Large intestine (tissue), 3 donors: ENCODE results near the gene APOA4. TPM values are rescaled to one million over a fixed set of nuclear protein-coding genes. Genes with fewer than 3 reads are reported as not detected.
A peak's percentile ranks its signal among the peaks of the same experiment; 100 is the strongest.

ENCODE experiments used
- DNase-seq, 2 donors: peaks; one replicate each; pipeline versions ENCODE4 v3.0.0 to v3.0.0-alpha.2; 2013
- H3K27ac ChIP-seq: one replicate; pipeline ENCODE4 v1.5.1; 2013; ENCODE audit warnings: low read length
- H3K27me3 ChIP-seq: 2 replicates; pipeline ENCODE4 v1.6.1; 2013; ENCODE audit warnings: low read length; ENCODE audit not compliant: control insufficient read depth, insufficient read depth
- H3K36me3 ChIP-seq: 2 replicates; pipeline ENCODE4 v1.6.1; 2013; ENCODE audit warnings: low read length; ENCODE audit not compliant: control insufficient read depth, insufficient read depth
- H3K4me1 ChIP-seq: one replicate; pipeline ENCODE4 v1.6.1; 2013; ENCODE audit warnings: low read length; ENCODE audit not compliant: control insufficient read depth, insufficient read depth
- H3K4me3 ChIP-seq: one replicate; pipeline ENCODE4 v1.5.1; 2013; ENCODE audit warnings: low read length
- H3K9me3 ChIP-seq: one replicate; pipeline ENCODE4 v1.6.1; 2013; ENCODE audit warnings: mild to moderate bottlenecking, low read depth, low read length, moderate library complexity; ENCODE audit not compliant: control insufficient read depth
- WGBS: methylation state at CpG from one replicate; pipeline ENCODE4 v1.1.5; 2013; ENCODE audit warnings: low lambda C conversion rate; ENCODE audit not compliant: insufficient coverage; 5-methylcytosine and 5-hydroxymethylcytosine counted together
- polyA plus RNA-seq: library from polyadenylated mRNA; unstranded; fragments of 120-200 nt; gene quantifications from one replicate; pipeline ENCODE4 v1.2.1, GENCODE V29; 2013

The APOA4 gene
- polyA plus RNA-seq, 1 donor: 4,166 TPM

DNA sequence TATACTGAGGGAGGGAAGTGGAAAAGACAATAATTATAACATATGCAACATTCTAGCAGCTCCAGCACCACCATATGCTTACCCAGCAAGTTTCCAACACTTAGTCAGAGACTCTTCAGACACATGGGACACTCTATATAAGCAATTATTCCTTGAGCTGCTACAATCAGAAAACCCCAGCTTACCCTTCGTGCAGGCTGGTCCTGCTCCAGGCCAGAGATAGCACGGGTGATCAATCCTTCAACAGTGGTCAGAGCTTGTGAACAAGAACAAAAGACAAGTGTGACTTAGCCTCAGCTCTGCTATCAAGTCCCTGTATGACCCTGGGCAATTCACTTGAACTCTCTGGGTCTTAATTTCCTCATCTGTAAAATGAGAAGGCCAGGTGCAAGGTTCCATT is 36.8 kb downstream of the APOA4 start:
- Histone ChIP-seq H3K4me3 (no peak overlapping the region), H3K27ac (no peak overlapping the region), H3K4me1 (peaks cover 20% of the 10 kb centered on the region), H3K27me3 (no peaks in the 10 kb centered on the region), H3K9me3 (no peaks in the 10 kb centered on the region), H3K36me3 (peaks cover 44% of the 10 kb centered on the region)
- no CpG with 5 or more reads among the region's 2 CpGs for WGBS
- DNase-seq: no peak

DNA sequence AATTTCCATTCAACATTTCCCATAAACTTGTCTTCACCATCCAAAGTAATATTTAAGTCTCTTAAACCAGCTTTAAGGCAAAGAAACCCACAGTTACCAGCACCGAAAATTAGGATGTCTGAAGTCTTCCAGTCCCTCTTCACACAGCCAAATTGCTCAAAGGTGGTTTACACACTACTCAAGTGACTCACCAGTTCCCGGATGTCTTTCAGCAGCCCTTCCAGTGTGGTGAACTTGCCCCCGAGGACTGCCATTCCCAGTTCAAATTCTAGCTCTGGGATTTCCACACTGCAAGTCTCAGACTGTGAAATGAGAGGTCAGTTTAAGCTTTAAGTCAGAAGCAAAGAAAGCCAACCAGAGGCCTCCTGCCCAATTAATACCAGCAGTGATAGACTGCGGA is 40.4 kb downstream of the APOA4 start:
- no peaks in the 10 kb centered on the region for H3K9me3 ChIP-seq
- H3K36me3 ChIP-seq: peaks cover 74% of the 10 kb centered on the region
- no peak overlapping the region for H3K27ac ChIP-seq
- DNase-seq: no peak
- no peak overlapping the region for H3K4me3 ChIP-seq
- H3K27me3 ChIP-seq: no peaks in the 10 kb centered on the region
- no CpG with 5 or more reads among the region's 4 CpGs for WGBS
- H3K4me1 ChIP-seq: peaks cover 3% of the 10 kb centered on the region

DNA sequence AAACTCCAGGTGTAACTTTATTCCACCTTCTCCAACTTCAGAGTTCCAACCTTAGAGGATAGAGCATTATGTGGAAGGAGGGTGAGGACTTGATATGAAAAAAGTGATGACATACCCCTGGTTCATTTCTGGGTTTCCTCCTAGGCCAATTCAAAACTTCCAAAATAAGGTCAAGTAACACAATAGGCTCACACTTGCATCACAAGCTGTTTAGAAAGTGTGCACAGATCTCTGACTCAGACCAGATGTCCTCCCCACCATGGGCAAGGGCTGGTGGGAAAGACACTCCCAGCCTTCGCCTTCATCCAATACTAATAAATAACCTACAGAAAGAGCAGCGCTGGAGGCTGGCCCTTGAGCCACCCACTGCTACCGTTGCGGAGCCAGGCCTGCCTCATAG is 44.5 kb downstream of the APOA4 start:
- DNase-seq: no peak
- Histone ChIP-seq H3K4me3 (no peak overlapping the region), H3K4me1 (peaks cover 5% of the 10 kb centered on the region), H3K9me3 (no peaks in the 10 kb centered on the region), H3K36me3 (peaks cover 58% of the 10 kb centered on the region), H3K27ac (no peak overlapping the region), H3K27me3 (no peaks in the 10 kb centered on the region)
- WGBS: no CpG with 5 or more reads among the region's 4 CpGs

DNA sequence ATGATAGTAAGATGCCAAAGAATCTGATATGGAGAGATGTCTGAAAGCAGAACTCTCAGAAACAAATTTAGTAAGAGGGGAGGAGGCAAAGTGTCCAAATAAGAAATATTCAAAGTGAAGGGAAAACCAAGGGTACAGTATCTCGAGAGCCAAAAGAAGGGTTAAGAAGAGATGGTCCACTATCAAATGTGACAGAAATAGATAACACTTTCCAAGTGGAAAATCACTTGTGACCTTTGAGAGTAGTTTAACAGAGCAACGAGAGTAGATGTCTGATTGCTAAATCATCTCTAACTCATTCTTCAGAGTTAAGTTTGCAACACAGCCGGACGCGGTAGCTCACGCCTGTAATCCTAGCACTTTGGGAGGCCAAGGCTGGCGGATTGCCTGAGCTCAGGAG is 46.0 kb downstream of the APOA4 start:
- Histone ChIP-seq H3K36me3 (peaks cover 46% of the 10 kb centered on the region), H3K27ac (peak overlapping the region; percentile 41), H3K4me1 (peaks cover 5% of the 10 kb centered on the region), H3K4me3 (no peak overlapping the region), H3K9me3 (no peaks in the 10 kb centered on the region), H3K27me3 (no peaks in the 10 kb centered on the region)
- DNase-seq: no peak
- no CpG with 5 or more reads among the region's 7 CpGs for WGBS

DNA sequence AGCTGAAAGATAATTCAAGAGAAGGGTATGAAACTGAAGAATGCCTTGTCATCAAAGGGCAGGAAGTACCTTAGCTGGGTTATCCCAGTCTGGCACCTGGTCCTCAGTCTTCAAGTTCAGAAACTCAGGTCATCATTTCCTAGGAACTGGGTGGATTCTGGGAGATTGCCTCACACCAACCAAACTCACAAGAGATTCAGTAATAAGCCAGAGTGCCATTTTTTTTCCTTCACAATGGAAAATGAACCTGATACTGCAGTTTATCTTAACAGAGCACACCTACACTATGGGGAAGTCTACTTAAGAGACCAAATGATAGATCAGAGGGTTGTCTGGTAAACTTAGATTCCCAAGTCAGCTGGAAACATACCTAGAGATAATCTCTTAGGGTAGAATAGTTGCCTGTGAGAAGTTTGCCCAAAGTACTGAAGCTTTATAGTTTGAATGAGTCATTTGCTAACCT is 46.6 kb downstream of the APOA4 start:
- H3K27me3 ChIP-seq: no peaks in the 10 kb centered on the region
- peaks cover 43% of the 10 kb centered on the region for H3K36me3 ChIP-seq
- no peak for DNase-seq
- peaks cover 8% of the 10 kb centered on the region for H3K4me1 ChIP-seq
- H3K9me3 ChIP-seq: no peaks in the 10 kb centered on the region
- H3K4me3 ChIP-seq: no peak overlapping the region
- H3K27ac ChIP-seq: peak overlapping the region; percentile 41

DNA sequence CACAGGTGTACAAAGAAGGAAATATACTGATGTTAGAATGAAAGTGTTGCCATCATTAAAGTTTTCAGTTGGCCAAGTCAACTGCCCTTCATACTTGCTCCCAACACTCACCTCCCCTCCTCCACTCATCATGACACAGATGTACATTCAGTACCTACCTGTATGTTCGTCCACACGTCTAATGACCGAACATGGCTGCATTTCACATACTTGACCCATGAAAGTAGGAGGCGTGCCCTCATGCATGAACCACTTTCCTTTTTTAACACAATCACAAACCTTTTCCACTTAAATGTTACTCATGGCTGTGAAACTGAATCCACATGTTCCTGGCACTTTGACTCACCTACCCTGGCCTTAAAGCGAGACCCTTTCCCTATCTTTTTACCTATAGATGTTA is 47.1 kb downstream of the APOA4 start:
- peak overlapping the region; percentile 41 for H3K27ac ChIP-seq
- no CpG with 5 or more reads among the region's 5 CpGs for WGBS
- H3K27me3 ChIP-seq: no peaks in the 10 kb centered on the region
- peaks cover 8% of the 10 kb centered on the region for H3K4me1 ChIP-seq
- no peak for DNase-seq
- H3K9me3 ChIP-seq: no peaks in the 10 kb centered on the region
- peaks cover 39% of the 10 kb centered on the region for H3K36me3 ChIP-seq
- no peak overlapping the region for H3K4me3 ChIP-seq

DNA sequence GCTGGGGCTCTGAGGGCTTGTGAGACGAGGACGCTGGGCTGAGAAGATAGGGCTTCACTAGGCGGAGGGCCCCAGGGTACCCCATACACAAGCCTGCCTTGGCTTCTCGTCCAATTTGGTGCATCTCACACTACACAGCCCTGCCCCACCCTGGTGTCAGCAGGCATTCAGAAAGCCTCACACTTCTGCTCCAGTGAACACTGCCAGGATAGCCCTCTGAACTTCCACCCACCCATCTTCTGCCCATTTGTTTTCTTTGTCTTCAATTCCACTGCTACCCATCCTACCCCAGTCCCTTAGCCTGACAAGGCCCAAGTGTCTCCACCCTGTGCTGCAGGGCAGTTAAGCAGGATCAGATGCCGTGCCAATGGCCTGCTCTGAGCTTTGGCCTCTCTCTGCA is 48.4 kb downstream of the APOA4 start:
- no peak overlapping the region for H3K27ac ChIP-seq
- H3K4me3 ChIP-seq: no peak overlapping the region
- H3K9me3 ChIP-seq: no peaks in the 10 kb centered on the region
- peaks cover 31% of the 10 kb centered on the region for H3K36me3 ChIP-seq
- H3K27me3 ChIP-seq: no peaks in the 10 kb centered on the region
- DNase-seq: no peak
- peaks cover 11% of the 10 kb centered on the region for H3K4me1 ChIP-seq
- no CpG with 5 or more reads among the region's 5 CpGs for WGBS

DNA sequence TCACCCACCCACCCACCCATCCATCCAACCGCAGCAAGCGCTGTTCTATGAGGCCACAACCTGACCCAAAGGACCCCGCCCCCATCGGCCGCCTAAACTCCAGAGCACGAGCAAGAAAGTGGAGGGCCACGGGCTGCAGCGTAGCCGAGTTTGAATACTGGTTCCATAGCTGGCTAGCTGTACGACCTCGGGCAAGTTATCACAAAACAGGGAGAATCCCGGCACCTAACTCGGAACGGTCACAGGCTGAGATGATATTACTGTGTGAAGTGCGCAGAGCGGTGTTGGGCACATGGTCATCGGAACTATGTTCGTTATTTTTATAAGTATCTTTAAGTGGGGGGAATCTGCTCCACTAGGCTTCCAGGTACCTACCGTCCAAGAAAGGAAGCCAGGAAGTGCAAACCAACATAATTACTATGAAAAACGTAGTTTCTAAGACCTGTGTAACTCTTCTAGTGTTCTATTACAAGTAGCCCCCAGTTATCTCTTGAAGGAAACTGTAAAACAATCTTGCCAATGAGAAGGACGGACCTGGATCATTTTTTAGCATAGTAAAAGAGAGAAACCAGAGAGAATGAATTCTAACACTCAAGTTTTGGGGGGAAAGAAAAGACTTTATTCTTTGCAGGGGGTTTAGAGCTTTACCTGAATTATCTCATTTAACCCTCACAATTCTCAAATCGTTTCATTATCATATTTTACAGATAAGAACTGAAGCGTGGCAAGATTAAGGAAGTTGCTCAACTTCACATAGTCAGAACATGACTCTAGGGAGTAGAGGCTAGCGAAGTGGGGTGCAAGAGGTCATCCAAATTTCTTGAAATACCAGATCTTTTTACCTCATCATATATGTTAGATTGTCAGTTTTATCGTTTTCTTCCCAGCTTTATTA is 49.7 kb downstream of the APOA4 start:
- peaks cover 11% of the 10 kb centered on the region for H3K4me1 ChIP-seq
- peak overlapping the region; percentile 85 for H3K27ac ChIP-seq
- WGBS: 0% methylated on average over 2 of the region's 25 CpGs
- peak in 1 of 2 donors; percentile 77 for DNase-seq
- peak overlapping the region; percentile 93 for H3K4me3 ChIP-seq
- H3K36me3 ChIP-seq: peaks cover 27% of the 10 kb centered on the region
- H3K9me3 ChIP-seq: no peaks in the 10 kb centered on the region
- H3K27me3 ChIP-seq: no peaks in the 10 kb centered on the region

DNA sequence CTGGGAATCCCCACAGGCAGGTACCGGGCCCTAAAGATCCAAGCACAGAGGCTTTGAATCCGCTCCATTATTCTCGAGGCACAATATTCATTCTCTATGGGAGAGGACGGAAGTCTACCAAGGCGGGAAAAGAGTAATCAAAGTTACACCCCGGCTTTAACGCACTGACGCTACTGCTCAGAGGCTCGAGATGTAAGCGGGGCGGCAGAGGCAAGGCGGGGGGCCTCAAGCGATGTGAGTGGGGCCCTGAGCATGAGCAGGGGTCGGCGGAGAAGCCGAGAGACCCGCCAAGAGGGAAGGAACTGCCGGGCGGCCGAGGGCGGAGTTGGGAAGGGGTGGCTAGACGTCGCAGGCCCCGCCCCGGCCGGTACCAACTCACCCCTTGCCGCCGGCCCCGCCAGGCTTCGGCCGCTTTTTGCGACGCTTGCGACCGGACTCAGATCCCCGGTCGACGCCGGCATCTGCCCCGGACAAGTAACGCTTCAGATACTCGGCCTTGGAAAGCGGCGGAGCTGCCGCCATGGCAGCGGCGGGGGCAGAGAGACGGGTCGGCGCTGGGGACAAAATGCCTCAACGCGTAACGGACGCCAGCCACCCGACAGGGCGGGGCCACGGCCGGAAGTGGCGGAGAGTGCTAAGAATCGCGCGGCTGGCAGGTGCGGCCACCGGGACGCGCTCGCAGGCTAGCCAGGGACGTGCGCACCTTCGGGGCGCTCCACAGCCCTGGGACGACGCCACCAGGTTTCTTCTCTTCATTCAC is 50.5 kb downstream of the APOA4 start, which contains the start of gene BUD13:
Gene BUD13, minus strand, starts transcription at position 545 of the 760 bp plus-strand sequence. Its CDS starts 23 bp downstream, at position 522.
- Histone ChIP-seq H3K4me1 (peaks cover 11% of the 10 kb centered on the region), H3K4me3 (peak within 1 kb of the TSS; percentile 93), H3K27me3 (no peaks in the 10 kb centered on the region), H3K27ac (peak within 1 kb of the TSS; percentile 85), H3K36me3 (peaks cover 20% of the 10 kb centered on the region), H3K9me3 (no peaks in the 10 kb centered on the region)
- WGBS: no CpG with 5 or more reads among the region's 73 CpGs
- DNase-seq: peak; percentile 85 to 96

DNA sequence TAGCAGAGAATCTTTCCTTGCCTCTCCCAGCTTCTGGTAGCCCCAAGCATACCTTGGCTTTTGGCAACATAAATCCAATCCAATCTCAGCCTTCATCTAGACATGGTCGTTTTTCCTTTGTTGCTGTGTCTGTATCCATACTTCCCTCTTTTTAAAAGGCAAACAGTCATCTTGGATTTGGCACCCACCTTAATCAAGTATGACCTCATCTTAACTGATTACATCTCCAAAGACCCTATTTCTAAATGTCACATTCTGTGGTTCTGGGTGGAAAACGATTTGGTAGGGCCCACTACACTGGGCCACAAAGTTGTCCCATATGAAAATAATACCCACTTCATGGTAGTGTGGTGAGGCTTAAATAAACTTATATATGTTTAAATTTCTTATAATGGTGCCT is 51.2 kb downstream of the APOA4 start:
- H3K9me3 ChIP-seq: no peaks in the 10 kb centered on the region
- peak overlapping the region; percentile 93 for H3K4me3 ChIP-seq
- WGBS: no CpG with 5 or more reads among the region's 2 CpGs
- H3K36me3 ChIP-seq: peaks cover 18% of the 10 kb centered on the region
- peak overlapping the region; percentile 85 for H3K27ac ChIP-seq
- peaks cover 11% of the 10 kb centered on the region for H3K4me1 ChIP-seq
- no peaks in the 10 kb centered on the region for H3K27me3 ChIP-seq
- DNase-seq: no peak
